BLaER1 treated with 17β-estradiol and CSF1 and Interleukin-3, amounts not matched to agents 10 nM and 100 nM (cell line): ENCODE data around the gene FRMPD4.

Source experiments
- H3K27ac ChIP-seq, 11 experiments: shearing (Covaris generic); formaldehyde crosslinking; 2 replicates each; pipeline ENCODE4 v1.8.1; 2022
- H3K27me3 ChIP-seq, 11 experiments: shearing (Covaris generic); formaldehyde crosslinking; 2 replicates each; pipeline ENCODE4 v1.8.1; 2022
- H3K36me3 ChIP-seq, 11 experiments: shearing (Covaris generic); formaldehyde crosslinking; 2 replicates each; pipeline ENCODE4 v1.8.1; 2022
- H3K4me1 ChIP-seq, 10 experiments: shearing (Covaris generic); formaldehyde crosslinking; 2 replicates each; pipeline ENCODE4 v1.8.1; 2022
- H3K4me2 ChIP-seq, 11 experiments: shearing (Covaris generic); formaldehyde crosslinking; 2 replicates each; pipeline ENCODE4 v1.8.1; 2022
- H3K4me3 ChIP-seq, 10 experiments: shearing (Covaris generic); formaldehyde crosslinking; 2 replicates each; pipeline ENCODE4 v1.8.1; 2022
- H3K9ac ChIP-seq, 11 experiments: shearing (Covaris generic); formaldehyde crosslinking; 2 replicates each; pipeline ENCODE4 v1.8.1; 2022
- H3K9me3 ChIP-seq, 11 experiments: shearing (Covaris generic); formaldehyde crosslinking; replicated peaks in 1 of 11; 2 replicates each; pipeline ENCODE4 v1.8.1; 2022
- H4K20me1 ChIP-seq, 11 experiments: shearing (Covaris generic); formaldehyde crosslinking; 2 replicates each; pipeline ENCODE4 v1.8.1; 2022
- Cebpa-rat ChIP-seq, 11 experiments: shearing (Covaris generic); IDR thresholded peaks; 2 replicates each; pipeline ENCODE4 v1.8.1; 2022

Gene FRMPD4

GRCh38 chrX:12672367-12673106 is 534.3 kb downstream of the FRMPD4 start:
- Histone ChIP-seq H3K9ac (no peak overlapping the region), H3K36me3 (no peaks in the 10 kb centered on the region), H3K27ac (no peak overlapping the region), H4K20me1 (no peaks in the 10 kb centered on the region), H3K4me1 (no peaks in the 10 kb centered on the region), H3K27me3 (peaks cover 65 to 86% (median 76%) of the 10 kb centered on the region in 11 experiments), H3K4me2 (no peak overlapping the region), H3K4me3 (no peak overlapping the region), H3K9me3 (peaks cover 5 to 25% (median 14%) of the 10 kb centered on the region in 11 experiments; a peak in 20 of 22 replicates)
- no peak for TF ChIP-seq Cebpa-rat (IDR thresholded peaks at IDR 0.05)

GRCh38 chrX:12673487-12673886 is 535.2 kb downstream of the FRMPD4 start:
- no peaks in the 10 kb centered on the region for H3K4me1 ChIP-seq
- no peak overlapping the region for H3K4me3 ChIP-seq
- peaks cover 5 to 24% (median 14%) of the 10 kb centered on the region in 11 experiments; a peak in 20 of 22 replicates for H3K9me3 ChIP-seq
- peaks cover 71 to 88% (median 82%) of the 10 kb centered on the region in 11 experiments for H3K27me3 ChIP-seq
- H3K36me3 ChIP-seq: no peaks in the 10 kb centered on the region
- no peaks in the 10 kb centered on the region for H4K20me1 ChIP-seq
- no peak overlapping the region for H3K9ac ChIP-seq
- no peak overlapping the region for H3K4me2 ChIP-seq
- TF ChIP-seq Cebpa-rat (IDR thresholded peaks at IDR 0.05): no peak
- H3K27ac ChIP-seq: no peak overlapping the region

GRCh38 chrX:12679522-12679921 is 541.2 kb downstream of the FRMPD4 start:
- no peak overlapping the region for H3K9ac ChIP-seq
- no peak overlapping the region for H3K4me3 ChIP-seq
- H3K36me3 ChIP-seq: no peaks in the 10 kb centered on the region
- TF ChIP-seq Cebpa-rat (IDR thresholded peaks at IDR 0.05): no peak
- peaks cover 96 to 100% (median 98%) of the 10 kb centered on the region in 11 experiments for H3K27me3 ChIP-seq
- no peak overlapping the region for H3K4me2 ChIP-seq
- H4K20me1 ChIP-seq: no peaks in the 10 kb centered on the region; a peak in 1 of 22 replicates
- H3K27ac ChIP-seq: no peak overlapping the region
- peaks cover 0 to 12% (median 0%) of the 10 kb centered on the region in 11 experiments; a peak in 4 of 22 replicates for H3K9me3 ChIP-seq
- no peaks in the 10 kb centered on the region for H3K4me1 ChIP-seq

- no peaks in the 10 kb centered on the region for H3K36me3 ChIP-seq
- peaks cover 94 to 100% (median 98%) of the 10 kb centered on the region in 11 experiments for H3K27me3 ChIP-seq
- H3K9me3 ChIP-seq: peaks cover 0 to 12% (median 0%) of the 10 kb centered on the region in 11 experiments; a peak in 4 of 22 replicates
- H3K4me1 ChIP-seq: no peaks in the 10 kb centered on the region
- no peak for TF ChIP-seq Cebpa-rat (IDR thresholded peaks at IDR 0.05)
- H3K4me3 ChIP-seq: no peak overlapping the region
- H4K20me1 ChIP-seq: no peaks in the 10 kb centered on the region; a peak in 1 of 22 replicates
- no peak overlapping the region for H3K4me2 ChIP-seq
- no peak overlapping the region for H3K9ac ChIP-seq
- H3K27ac ChIP-seq: no peak overlapping the region
Observed at GRCh38 chrX:12681047-12681446, 542.8 kb downstream of the FRMPD4 start.

GRCh38 chrX:12685541-12685940 is 547.3 kb downstream of the FRMPD4 start:
- Histone ChIP-seq H3K9ac (no peak overlapping the region), H3K27me3 (peaks cover 98 to 100% (median 100%) of the 10 kb centered on the region in 11 experiments)

GRCh38 chrX:12686331-12686730 is 548.1 kb downstream of the FRMPD4 start:
- peaks cover 0 to 14% (median 7%) of the 10 kb centered on the region in 11 experiments; a peak in 10 of 22 replicates for H3K9me3 ChIP-seq
- no peak for TF ChIP-seq Cebpa-rat (IDR thresholded peaks at IDR 0.05)
- H3K36me3 ChIP-seq: no peaks in the 10 kb centered on the region
- H3K4me3 ChIP-seq: no peak overlapping the region
- no peaks in the 10 kb centered on the region for H3K4me1 ChIP-seq
- H4K20me1 ChIP-seq: no peaks in the 10 kb centered on the region; a peak in 1 of 22 replicates
- peaks cover 98 to 100% (median 100%) of the 10 kb centered on the region in 11 experiments for H3K27me3 ChIP-seq
- no peak overlapping the region for H3K27ac ChIP-seq
- no peak overlapping the region for H3K4me2 ChIP-seq
- no peak overlapping the region for H3K9ac ChIP-seq

More at GRCh38 chrX:12685541-12685940, 547.3 kb downstream of the FRMPD4 start:
- Histone ChIP-seq H3K36me3 (no peaks in the 10 kb centered on the region), H3K27ac (no peak overlapping the region), H3K4me3 (no peak overlapping the region), H3K4me1 (no peaks in the 10 kb centered on the region), H3K9me3 (peaks cover 0 to 14% (median 7%) of the 10 kb centered on the region in 11 experiments; a peak in 10 of 22 replicates), H4K20me1 (no peaks in the 10 kb centered on the region; a peak in 1 of 22 replicates), H3K4me2 (no peak overlapping the region)
- TF ChIP-seq Cebpa-rat (IDR thresholded peaks at IDR 0.05): no peak

GRCh38 chrX:12690646-12691045 is 552.4 kb downstream of the FRMPD4 start:
- TF ChIP-seq Cebpa-rat (IDR thresholded peaks at IDR 0.05): no peak

GRCh38 chrX:12693754-12694153 is 555.5 kb downstream of the FRMPD4 start:
- no peak overlapping the region for H3K9ac ChIP-seq
- no peaks in the 10 kb centered on the region for H3K4me1 ChIP-seq
- TF ChIP-seq Cebpa-rat (IDR thresholded peaks at IDR 0.05): no peak
- H3K9me3 ChIP-seq: 0 out of 22 replicates have a peak, but pooled peaks cover 0 to under 1% (median 0%) of the 10 kb centered on the region in 11 experiments
- peaks cover 0 to 3% (median 0%) of the 10 kb centered on the region in 11 experiments; a peak in 2 of 22 replicates for H4K20me1 ChIP-seq
- no peak overlapping the region for H3K4me3 ChIP-seq
- no peaks in the 10 kb centered on the region for H3K36me3 ChIP-seq
- H3K27ac ChIP-seq: no peak overlapping the region
- peaks cover 96 to 100% (median 98%) of the 10 kb centered on the region in 11 experiments for H3K27me3 ChIP-seq
- H3K4me2 ChIP-seq: no peak overlapping the region

More at GRCh38 chrX:12690646-12691045, 552.4 kb downstream of the FRMPD4 start:
- no peaks in the 10 kb centered on the region for H3K36me3 ChIP-seq
- H3K27me3 ChIP-seq: peaks cover 95 to 100% (median 99%) of the 10 kb centered on the region in 11 experiments
- H3K4me3 ChIP-seq: no peak overlapping the region
- no peak overlapping the region for H3K27ac ChIP-seq
- H4K20me1 ChIP-seq: peaks cover 0 to 1% (median 0%) of the 10 kb centered on the region in 11 experiments; a peak in 2 of 22 replicates
- H3K9ac ChIP-seq: no peak overlapping the region
- H3K4me1 ChIP-seq: no peaks in the 10 kb centered on the region
- no peak overlapping the region for H3K4me2 ChIP-seq
- H3K9me3 ChIP-seq: peaks cover 0 to 14% (median 7%) of the 10 kb centered on the region in 11 experiments; a peak in 10 of 22 replicates

GRCh38 chrX:12700745-12701144 is 562.5 kb downstream of the FRMPD4 start:
- H3K27ac ChIP-seq: no peak overlapping the region
- TF ChIP-seq Cebpa-rat (IDR thresholded peaks at IDR 0.05): no peak
- peaks cover 0 to 4% (median 0%) of the 10 kb centered on the region in 11 experiments; a peak in 1 of 22 replicates for H4K20me1 ChIP-seq
- H3K4me3 ChIP-seq: no peak overlapping the region
- H3K36me3 ChIP-seq: no peaks in the 10 kb centered on the region
- peaks cover 90 to 100% (median 98%) of the 10 kb centered on the region in 11 experiments for H3K27me3 ChIP-seq
- H3K9me3 ChIP-seq: 0 out of 22 replicates have a peak, but pooled peaks cover 0 to 6% (median 0%) of the 10 kb centered on the region in 11 experiments
- H3K4me2 ChIP-seq: no peak overlapping the region
- no peak overlapping the region for H3K9ac ChIP-seq
- no peaks in the 10 kb centered on the region for H3K4me1 ChIP-seq
